WTC11 (cell line): ENCODE results near the gene GALNT2. TPM values are rescaled to one million over a fixed set of nuclear protein-coding genes. Genes with fewer than 3 reads are reported as not detected.

Source experiments
- ATAC-seq: fragments of 200-7000 bp; cut with Tn5 transposase; 2 replicates; pipeline ENCODE4 v1.10.0; 2021; ENCODE audit warnings: mild to moderate bottlenecking, moderate library complexity
- CTCF ChIA-PET: fragments of 300-600 bp; sonication (Branson Sonifier 250); formaldehyde crosslinking; loops from one replicate; lab custom pipeline; 2021; ENCODE audit warnings: antibody characterized with exemption; lab: Charles Lee
- POLR2A ChIA-PET: fragments of 350-600 bp; sonication (Branson Sonifier 250); formaldehyde crosslinking; loops from one replicate; lab custom pipeline; 2021; ENCODE audit warnings: antibody characterized with exemption; lab: Charles Lee
- DNase-seq: peaks from one replicate; pipeline ENCODE4 v3.0.0; 2021; ENCODE audit warnings: low spot score
- H3K27ac Mint-ChIP-seq: 2 replicates; pipeline ENCODE4 v1.8.0; 2021; ENCODE audit warnings: mixed read lengths
- H3K27me3 Mint-ChIP-seq: 2 replicates; pipeline ENCODE4 v1.8.0; 2021; ENCODE audit warnings: low read depth, mild to moderate bottlenecking, moderate library complexity, mixed read lengths
- H3K36me3 Mint-ChIP-seq: 2 replicates; pipeline ENCODE4 v1.8.0; 2021; ENCODE audit warnings: mixed read lengths
- H3K4me1 Mint-ChIP-seq: 2 replicates; pipeline ENCODE4 v1.8.0; 2022; ENCODE audit warnings: mixed read lengths
- H3K4me3 Mint-ChIP-seq: 2 replicates; pipeline ENCODE4 v1.8.0; 2021; ENCODE audit warnings: mild to moderate bottlenecking, moderate library complexity, mixed read lengths
- H3K9me3 Mint-ChIP-seq: 2 replicates; pipeline ENCODE4 v1.8.0; 2021; ENCODE audit warnings: mixed read lengths
- CREM ChIP-seq: sonication (generic); formaldehyde crosslinking; IDR thresholded peaks from 2 replicates; pipeline ENCODE4 v1.8.1; 2022; ENCODE audit warnings: mild to moderate bottlenecking, missing genetic modification reagents, moderate library complexity
- ELF4 ChIP-seq: sonication (generic); formaldehyde crosslinking; IDR thresholded peaks from 2 replicates; pipeline ENCODE4 v1.8.1; 2022; ENCODE audit warnings: low read depth, mild to moderate bottlenecking, moderate library complexity, missing genetic modification reagents
- ETV6 ChIP-seq: sonication (generic); formaldehyde crosslinking; IDR thresholded peaks from 2 replicates; pipeline ENCODE4 v1.8.1; 2022; ENCODE audit warnings: mild to moderate bottlenecking, missing genetic modification reagents
- GRHL2 ChIP-seq: fragments of 250-450 bp; sonication (Bioruptor Pico); IDR thresholded peaks from 2 replicates; pipeline ENCODE4 v1.8.0; 2022; ENCODE audit warnings: mild to moderate bottlenecking, moderate library complexity; ENCODE audit not compliant: insufficient replicate concordance, severe bottlenecking
- GTF2I ChIP-seq: fragments of 250-450 bp; sonication (Bioruptor Pico); conservative IDR thresholded peaks from 2 replicates; pipeline ENCODE4 v1.4.0; 2021; ENCODE audit warnings: mild to moderate bottlenecking
- NR2C2 ChIP-seq: sonication (generic); formaldehyde crosslinking; IDR thresholded peaks from 2 replicates; pipeline ENCODE4 v1.8.0; 2022; ENCODE audit warnings: mild to moderate bottlenecking, missing genetic modification reagents
- NR3C1 ChIP-seq: sonication (generic); formaldehyde crosslinking; conservative IDR thresholded peaks from 2 replicates; pipeline ENCODE4 v1.8.1; 2023; ENCODE audit warnings: low read depth, mild to moderate bottlenecking, missing genetic modification reagents
- SMAD3 ChIP-seq: sonication (generic); formaldehyde crosslinking; IDR thresholded peaks from 2 replicates; pipeline ENCODE4 v1.8.0; 2022; ENCODE audit warnings: missing genetic modification reagents, mild to moderate bottlenecking, borderline replicate concordance
- SOX15 ChIP-seq: fragments of 250-450 bp; sonication (Bioruptor Pico); IDR thresholded peaks from 2 replicates; pipeline ENCODE4 v1.9.0; 2021; ENCODE audit warnings: mild to moderate bottlenecking
- SP1 ChIP-seq: sonication (generic); formaldehyde crosslinking; conservative IDR thresholded peaks from 2 replicates; pipeline ENCODE4 v1.8.1; 2022; ENCODE audit warnings: missing genetic modification reagents
- ZBTB21 ChIP-seq: sonication (generic); formaldehyde crosslinking; IDR thresholded peaks from 2 replicates; pipeline ENCODE4 v1.8.1; 2023; ENCODE audit warnings: mild to moderate bottlenecking, missing genetic modification reagents, borderline replicate concordance
- ZNF138 ChIP-seq: sonication (generic); formaldehyde crosslinking; conservative IDR thresholded peaks from 2 replicates; pipeline ENCODE4 v1.8.1; 2022; ENCODE audit warnings: mild to moderate bottlenecking, moderate library complexity, missing genetic modification reagents
- ZNF232 ChIP-seq: sonication (generic); formaldehyde crosslinking; IDR thresholded peaks from 2 replicates; pipeline ENCODE4 v1.8.0; 2022; ENCODE audit warnings: mild to moderate bottlenecking, missing genetic modification reagents
- ZNF263 ChIP-seq: sonication (generic); formaldehyde crosslinking; IDR thresholded peaks from 2 replicates; pipeline ENCODE4 v1.8.1; 2022; ENCODE audit warnings: low read depth, mild to moderate bottlenecking, moderate library complexity, missing genetic modification reagents
- ZNF416 ChIP-seq: fragments of 250-450 bp; sonication (Bioruptor Pico); IDR thresholded peaks from 2 replicates; pipeline ENCODE4 v1.9.0; 2021; ENCODE audit warnings: mild to moderate bottlenecking, inconsistent platforms
- total RNA-seq: library from RNA; stranded (reverse); gene quantifications from 3 replicates; pipeline ENCODE4 v1.2.3, GENCODE V29; 2021
- TF ChIP-seq, protein P1 (sequence below): sonication (generic); formaldehyde crosslinking; IDR thresholded peaks from 2 replicates; pipeline ENCODE4 v1.8.0; 2022; ENCODE audit warnings: mild to moderate bottlenecking, missing genetic modification reagents
- TF ChIP-seq, protein P2 (sequence below): sonication (generic); formaldehyde crosslinking; IDR thresholded peaks from 2 replicates; pipeline ENCODE4 v1.8.1; 2022; ENCODE audit warnings: missing genetic modification reagents, borderline replicate concordance
- TF ChIP-seq, protein P3 (sequence below): fragments of 250-450 bp; sonication (Bioruptor Pico); IDR thresholded peaks from 2 replicates; pipeline ENCODE4 v1.9.0; 2021; ENCODE audit warnings: moderate library complexity, mild to moderate bottlenecking, inconsistent platforms, borderline replicate concordance
- TF ChIP-seq, protein P4 (sequence below): sonication (generic); formaldehyde crosslinking; IDR thresholded peaks from 2 replicates; pipeline ENCODE4 v1.8.0; 2023; ENCODE audit warnings: missing genetic modification reagents
- TF ChIP-seq, protein P5 (sequence below): sonication (generic); formaldehyde crosslinking; IDR thresholded peaks from 2 replicates; pipeline ENCODE4 v1.8.1; 2022; ENCODE audit warnings: low read depth, missing genetic modification reagents, borderline replicate concordance
- TF ChIP-seq, protein P6 (sequence below): fragments of 250-450 bp; sonication (Bioruptor Pico); IDR thresholded peaks from 2 replicates; pipeline ENCODE4 v1.9.0; 2021; ENCODE audit warnings: mild to moderate bottlenecking, borderline replicate concordance

The GALNT2 gene
- total RNA-seq, 1 experiment from 2014 or later: 74.8 TPM

DNA sequence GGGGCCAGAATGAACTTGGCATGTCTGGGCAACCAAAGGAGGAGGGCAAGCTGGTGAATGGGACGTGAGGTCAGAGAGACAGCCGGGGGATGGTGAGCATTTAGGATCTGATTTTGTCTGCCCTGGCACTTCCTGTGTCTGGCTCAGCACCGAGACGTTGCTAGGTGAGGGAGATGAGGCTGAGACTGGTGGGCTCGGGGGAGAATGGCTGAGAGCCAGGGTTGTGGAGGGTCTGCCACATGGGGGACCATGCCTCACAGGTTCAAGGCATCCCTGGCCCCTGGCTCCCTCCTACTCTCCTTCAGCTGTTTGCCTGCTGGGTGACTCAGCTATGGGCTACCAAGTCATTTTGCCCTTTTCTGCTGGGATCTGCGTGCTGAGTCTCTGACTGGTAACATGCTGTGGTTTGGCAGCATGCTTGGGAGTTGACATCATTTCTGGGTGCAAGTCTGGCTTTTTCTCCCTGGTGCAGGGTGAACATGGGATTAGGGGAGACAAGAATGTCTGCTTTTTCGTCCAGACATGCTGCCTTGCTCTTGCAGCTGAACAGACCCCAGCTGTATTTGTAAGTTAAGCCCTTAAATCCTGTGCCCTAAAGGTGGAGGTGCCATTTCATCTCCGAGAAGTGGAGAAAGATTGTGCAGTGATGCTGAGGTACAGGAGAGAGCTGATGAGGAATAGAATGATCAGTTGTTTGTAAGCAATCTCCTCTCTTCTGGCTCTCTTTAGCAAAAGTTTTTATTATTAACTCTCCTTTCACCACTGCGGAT is 17.6 kb downstream of the GALNT2 start (continued):
- TF ChIP-seq, protein P1, sequence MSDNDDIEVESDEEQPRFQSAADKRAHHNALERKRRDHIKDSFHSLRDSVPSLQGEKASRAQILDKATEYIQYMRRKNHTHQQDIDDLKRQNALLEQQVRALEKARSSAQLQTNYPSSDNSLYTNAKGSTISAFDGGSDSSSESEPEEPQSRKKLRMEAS (CRISPR knock-in tag): no peak
- no peak for TF ChIP-seq ELF4 (CRISPR knock-in tag)
- no peak for TF ChIP-seq GTF2I (CRISPR knock-in tag)
- TF ChIP-seq, protein P2, sequence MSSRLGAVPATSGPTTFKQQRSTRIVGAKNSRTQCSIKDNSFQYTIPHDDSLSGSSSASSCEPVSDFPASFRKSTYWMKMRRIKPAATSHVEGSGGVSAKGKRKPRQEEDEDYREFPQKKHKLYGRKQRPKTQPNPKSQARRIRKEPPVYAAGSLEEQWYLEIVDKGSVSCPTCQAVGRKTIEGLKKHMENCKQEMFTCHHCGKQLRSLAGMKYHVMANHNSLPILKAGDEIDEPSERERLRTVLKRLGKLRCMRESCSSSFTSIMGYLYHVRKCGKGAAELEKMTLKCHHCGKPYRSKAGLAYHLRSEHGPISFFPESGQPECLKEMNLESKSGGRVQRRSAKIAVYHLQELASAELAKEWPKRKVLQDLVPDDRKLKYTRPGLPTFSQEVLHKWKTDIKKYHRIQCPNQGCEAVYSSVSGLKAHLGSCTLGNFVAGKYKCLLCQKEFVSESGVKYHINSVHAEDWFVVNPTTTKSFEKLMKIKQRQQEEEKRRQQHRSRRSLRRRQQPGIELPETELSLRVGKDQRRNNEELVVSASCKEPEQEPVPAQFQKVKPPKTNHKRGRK: no peak
- TF ChIP-seq, protein P3, sequence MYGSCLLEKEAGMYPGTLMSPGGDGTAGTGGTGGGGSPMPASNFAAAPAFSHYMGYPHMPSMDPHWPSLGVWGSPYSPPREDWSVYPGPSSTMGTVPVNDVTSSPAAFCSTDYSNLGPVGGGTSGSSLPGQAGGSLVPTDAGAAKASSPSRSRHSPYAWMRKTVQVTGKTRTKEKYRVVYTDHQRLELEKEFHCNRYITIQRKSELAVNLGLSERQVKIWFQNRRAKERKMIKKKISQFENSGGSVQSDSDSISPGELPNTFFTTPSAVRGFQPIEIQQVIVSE (CRISPR knock-in tag): no peak
- TF ChIP-seq SOX15 (CRISPR knock-in tag): no peak
- TF ChIP-seq ETV6: no peak
- no peak for TF ChIP-seq GRHL2 (CRISPR knock-in tag)

DNA sequence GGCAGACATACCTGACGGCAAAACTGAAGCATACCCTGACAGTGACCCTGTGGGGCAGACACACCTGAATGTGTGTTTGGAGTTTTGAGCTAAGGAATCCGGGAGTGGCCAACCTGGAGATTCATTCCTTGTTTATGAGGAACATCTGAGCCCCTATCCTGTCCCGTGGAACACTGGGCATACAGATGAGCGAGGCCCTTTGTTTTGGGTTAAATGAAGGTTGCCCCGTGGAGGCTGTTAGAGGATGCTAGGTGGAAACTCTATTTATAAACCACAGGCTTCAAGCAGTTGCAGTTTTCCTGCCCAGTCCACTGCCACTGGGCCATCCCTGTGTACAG is 18.1 kb downstream of the GALNT2 start:
- Mint-ChIP-seq H3K36me3 (peaks cover 18% of the 10 kb centered on the region), H3K4me3 (no peak overlapping the region), H3K27ac (no peak overlapping the region), H3K27me3 (peaks cover 3% of the 10 kb centered on the region; the same call in 1 of the 2 replicates), H3K4me1 (peaks cover 35% of the 10 kb centered on the region), H3K9me3 (peaks cover 14% of the 10 kb centered on the region)
- TF ChIP-seq SP1 (CRISPR knock-in tag): no peak
- DNase-seq (no peak), ATAC-seq (no peak)
- ChIA-PET CTCF (no interaction called here), POLR2A (no interaction called here)

DNA sequence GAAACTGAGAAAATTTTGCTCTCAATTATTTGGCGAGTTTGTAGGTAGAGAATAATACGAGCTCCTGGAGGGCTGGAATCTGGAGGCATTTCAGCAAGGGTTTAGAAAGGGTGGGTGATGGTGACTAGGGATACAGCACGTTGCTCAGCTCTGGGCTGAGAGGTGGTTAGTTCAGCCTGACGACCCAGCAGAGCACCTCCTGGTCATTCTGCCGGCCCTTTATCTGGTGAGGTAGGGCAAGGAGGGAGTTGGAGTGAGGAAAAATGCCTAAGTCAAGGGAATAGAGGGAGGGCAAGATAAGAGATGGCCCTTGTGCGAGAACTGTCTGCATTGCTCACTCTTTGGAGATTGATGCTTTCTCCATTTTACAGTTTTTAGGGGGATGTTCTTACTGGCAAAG is 19.1 kb downstream of the GALNT2 start:
- Mint-ChIP-seq H3K27ac (no peak overlapping the region; the same call in 1 of the 2 replicates), H3K27me3 (peaks cover 3% of the 10 kb centered on the region; the same call in 1 of the 2 replicates), H3K4me1 (peaks cover 35% of the 10 kb centered on the region)

More for the DNA sequence above, 19.1 kb downstream of the GALNT2 start:
- ChIA-PET CTCF (interaction anchor here (1.2 kb wide), 1 partner anchor 34 kb away, joined by 3 read pairs; no protein-coding TSS in a partner anchor), POLR2A (no interaction called here)
- no peak overlapping the region for H3K4me3 Mint-ChIP-seq
- DNase-seq: no peak
- H3K9me3 Mint-ChIP-seq: peaks cover 14% of the 10 kb centered on the region
- peaks cover 17% of the 10 kb centered on the region for H3K36me3 Mint-ChIP-seq
- peak; percentile 61 for ATAC-seq
- TF ChIP-seq ZBTB21 (CRISPR knock-in tag): no peak
- TF ChIP-seq ZNF416 (CRISPR knock-in tag): no peak
- no peak for TF ChIP-seq CREM (CRISPR knock-in tag)
- TF ChIP-seq NR3C1 (CRISPR knock-in tag): no peak
- TF ChIP-seq ZNF232: no peak
- TF ChIP-seq SMAD3: no peak
- TF ChIP-seq, protein P4, sequence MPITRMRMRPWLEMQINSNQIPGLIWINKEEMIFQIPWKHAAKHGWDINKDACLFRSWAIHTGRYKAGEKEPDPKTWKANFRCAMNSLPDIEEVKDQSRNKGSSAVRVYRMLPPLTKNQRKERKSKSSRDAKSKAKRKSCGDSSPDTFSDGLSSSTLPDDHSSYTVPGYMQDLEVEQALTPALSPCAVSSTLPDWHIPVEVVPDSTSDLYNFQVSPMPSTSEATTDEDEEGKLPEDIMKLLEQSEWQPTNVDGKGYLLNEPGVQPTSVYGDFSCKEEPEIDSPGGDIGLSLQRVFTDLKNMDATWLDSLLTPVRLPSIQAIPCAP (CRISPR knock-in tag): no peak
- TF ChIP-seq, protein P3 (CRISPR knock-in tag): no peak
- TF ChIP-seq, protein P5, sequence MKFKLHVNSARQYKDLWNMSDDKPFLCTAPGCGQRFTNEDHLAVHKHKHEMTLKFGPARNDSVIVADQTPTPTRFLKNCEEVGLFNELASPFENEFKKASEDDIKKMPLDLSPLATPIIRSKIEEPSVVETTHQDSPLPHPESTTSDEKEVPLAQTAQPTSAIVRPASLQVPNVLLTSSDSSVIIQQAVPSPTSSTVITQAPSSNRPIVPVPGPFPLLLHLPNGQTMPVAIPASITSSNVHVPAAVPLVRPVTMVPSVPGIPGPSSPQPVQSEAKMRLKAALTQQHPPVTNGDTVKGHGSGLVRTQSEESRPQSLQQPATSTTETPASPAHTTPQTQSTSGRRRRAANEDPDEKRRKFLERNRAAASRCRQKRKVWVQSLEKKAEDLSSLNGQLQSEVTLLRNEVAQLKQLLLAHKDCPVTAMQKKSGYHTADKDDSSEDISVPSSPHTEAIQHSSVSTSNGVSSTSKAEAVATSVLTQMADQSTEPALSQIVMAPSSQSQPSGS (CRISPR knock-in tag): no peak
- TF ChIP-seq NR2C2 (CRISPR knock-in tag): no peak
- TF ChIP-seq, protein P6, sequence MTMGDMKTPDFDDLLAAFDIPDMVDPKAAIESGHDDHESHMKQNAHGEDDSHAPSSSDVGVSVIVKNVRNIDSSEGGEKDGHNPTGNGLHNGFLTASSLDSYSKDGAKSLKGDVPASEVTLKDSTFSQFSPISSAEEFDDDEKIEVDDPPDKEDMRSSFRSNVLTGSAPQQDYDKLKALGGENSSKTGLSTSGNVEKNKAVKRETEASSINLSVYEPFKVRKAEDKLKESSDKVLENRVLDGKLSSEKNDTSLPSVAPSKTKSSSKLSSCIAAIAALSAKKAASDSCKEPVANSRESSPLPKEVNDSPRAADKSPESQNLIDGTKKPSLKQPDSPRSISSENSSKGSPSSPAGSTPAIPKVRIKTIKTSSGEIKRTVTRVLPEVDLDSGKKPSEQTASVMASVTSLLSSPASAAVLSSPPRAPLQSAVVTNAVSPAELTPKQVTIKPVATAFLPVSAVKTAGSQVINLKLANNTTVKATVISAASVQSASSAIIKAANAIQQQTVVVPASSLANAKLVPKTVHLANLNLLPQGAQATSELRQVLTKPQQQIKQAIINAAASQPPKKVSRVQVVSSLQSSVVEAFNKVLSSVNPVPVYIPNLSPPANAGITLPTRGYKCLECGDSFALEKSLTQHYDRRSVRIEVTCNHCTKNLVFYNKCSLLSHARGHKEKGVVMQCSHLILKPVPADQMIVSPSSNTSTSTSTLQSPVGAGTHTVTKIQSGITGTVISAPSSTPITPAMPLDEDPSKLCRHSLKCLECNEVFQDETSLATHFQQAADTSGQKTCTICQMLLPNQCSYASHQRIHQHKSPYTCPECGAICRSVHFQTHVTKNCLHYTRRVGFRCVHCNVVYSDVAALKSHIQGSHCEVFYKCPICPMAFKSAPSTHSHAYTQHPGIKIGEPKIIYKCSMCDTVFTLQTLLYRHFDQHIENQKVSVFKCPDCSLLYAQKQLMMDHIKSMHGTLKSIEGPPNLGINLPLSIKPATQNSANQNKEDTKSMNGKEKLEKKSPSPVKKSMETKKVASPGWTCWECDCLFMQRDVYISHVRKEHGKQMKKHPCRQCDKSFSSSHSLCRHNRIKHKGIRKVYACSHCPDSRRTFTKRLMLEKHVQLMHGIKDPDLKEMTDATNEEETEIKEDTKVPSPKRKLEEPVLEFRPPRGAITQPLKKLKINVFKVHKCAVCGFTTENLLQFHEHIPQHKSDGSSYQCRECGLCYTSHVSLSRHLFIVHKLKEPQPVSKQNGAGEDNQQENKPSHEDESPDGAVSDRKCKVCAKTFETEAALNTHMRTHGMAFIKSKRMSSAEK (CRISPR knock-in tag): no peak
- TF ChIP-seq ZNF138 (CRISPR knock-in tag): no peak
- TF ChIP-seq ZNF263 (CRISPR knock-in tag): no peak
- TF ChIP-seq, protein P2: no peak
